ENCODE results near the gene TTC27.
"Not testable (repeated sequence)": the region's sequence is repeated elsewhere in the genome, so short reads cannot be mapped to it uniquely, and the experiment has no call there.

TTC27 gene

DNA sequence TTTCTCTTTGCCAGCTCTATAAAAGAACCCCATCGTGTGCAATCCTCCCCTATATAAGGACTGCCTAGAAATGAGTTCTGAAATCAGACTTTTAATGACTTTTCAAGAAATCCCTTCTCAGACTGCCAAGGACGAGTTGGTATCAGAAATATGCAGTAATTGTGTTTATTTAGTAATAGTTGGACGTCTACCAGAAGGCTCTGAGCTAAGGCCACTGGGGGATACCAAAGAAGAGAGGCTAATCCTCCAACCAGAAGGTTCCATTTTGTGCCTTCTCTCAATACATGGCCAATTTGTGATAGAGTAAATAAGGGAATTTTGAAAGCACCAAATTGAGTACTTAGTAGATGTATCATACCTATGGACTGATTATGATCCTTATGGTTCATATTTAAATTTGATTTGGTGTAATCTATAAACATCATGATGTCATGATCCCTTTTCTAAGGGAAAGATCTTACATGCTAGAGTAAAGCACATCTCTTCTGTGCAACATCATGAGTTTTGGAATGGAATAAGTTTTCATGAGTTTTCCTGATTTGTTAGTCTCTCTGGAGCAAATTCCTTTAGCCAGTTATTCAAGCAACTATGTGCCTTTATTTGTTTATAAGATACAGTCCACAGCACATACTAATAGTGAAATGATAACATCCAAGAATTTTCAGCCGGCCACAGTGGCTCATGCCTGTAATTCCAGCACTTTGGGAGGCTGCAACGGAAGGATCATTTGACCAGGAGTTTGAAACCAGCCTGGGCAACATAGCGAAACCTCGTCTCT lies 236.7 kb downstream of the TTC27 start:
- H3K4me3 ChIP-seq (ENCODE audit: low read depth, low read length), result no peak overlapping the region
- peak; percentile 59 for DNase-seq (ENCODE audit: low read depth)

DNA sequence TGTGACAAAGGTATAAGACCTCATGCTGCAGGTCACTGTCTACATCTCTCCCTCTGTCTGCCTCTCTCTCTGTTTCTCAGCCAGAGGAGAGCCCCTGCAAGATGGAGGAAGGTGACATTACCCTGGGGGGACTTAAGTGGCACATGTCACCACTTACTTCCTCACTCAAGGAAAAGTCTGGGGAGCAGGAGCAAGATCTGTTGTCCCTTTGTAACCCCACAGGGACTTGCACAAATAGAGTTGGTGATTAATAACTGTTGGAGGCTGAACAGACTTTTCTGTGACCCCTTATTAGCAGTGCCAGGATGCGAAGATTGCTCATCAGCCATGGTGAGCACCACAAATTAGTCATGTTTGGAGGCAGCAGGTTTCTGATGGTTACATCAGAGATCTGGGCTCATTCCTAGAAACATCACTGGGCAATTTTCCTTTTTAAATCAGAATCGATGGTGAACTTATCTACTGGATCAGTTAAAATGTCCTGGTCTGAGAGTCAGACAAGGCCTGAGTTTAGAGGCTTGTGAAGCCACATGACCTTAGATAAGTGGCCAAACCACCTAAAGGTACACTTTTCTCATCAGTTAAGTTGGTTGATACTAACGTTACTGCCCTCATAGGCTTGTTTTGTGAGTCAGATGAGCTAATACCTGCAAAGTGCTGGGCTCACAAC lies 237.7 kb downstream of the TTC27 start:
- DNase-seq (ENCODE audit: low read depth), result peak; percentile 84
- H3K4me3 ChIP-seq (ENCODE audit: low read depth, low read length), result no peak overlapping the region

DNA sequence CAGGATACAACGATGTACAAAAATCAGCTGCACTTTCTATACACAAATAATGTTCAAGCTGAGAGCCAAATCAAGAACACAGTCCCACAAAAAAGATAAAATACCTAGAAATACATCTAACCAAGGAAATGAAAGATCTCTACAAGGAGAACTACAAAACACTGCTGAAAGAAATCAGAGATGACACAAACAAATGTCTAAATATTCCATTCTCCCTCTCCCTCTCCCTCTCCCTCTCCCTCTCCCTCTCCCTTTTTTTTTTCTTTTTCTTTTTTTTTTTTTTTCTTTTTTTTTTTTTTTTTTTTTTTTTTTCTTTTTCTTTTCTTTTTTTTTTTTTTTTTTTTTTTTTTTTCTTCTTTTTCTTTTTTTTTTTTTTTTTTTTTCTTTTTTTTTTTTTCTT lies 238.6 kb downstream of the TTC27 start:
- not testable (repeated sequence) for DNase-seq (ENCODE audit: low read depth); H3K4me3 ChIP-seq (ENCODE audit: low read depth, low read length)
